Airway epithelial cell (primary cell): Measurements from ENCODE around the gene SLC1A2. TPM values are rescaled to one million over a fixed set of nuclear protein-coding genes. Genes with fewer than 3 reads are reported as not detected.

Experiments
- total RNA-seq: library from RNA; depleted of rRNA; stranded (reverse); fragments of >200 nt; gene quantifications from 2 replicates; pipeline ENCODE4 v1.2.3, GENCODE V29; 2015

Gene SLC1A2
- not detected in 2 replicates for total RNA-seq

DNA sequence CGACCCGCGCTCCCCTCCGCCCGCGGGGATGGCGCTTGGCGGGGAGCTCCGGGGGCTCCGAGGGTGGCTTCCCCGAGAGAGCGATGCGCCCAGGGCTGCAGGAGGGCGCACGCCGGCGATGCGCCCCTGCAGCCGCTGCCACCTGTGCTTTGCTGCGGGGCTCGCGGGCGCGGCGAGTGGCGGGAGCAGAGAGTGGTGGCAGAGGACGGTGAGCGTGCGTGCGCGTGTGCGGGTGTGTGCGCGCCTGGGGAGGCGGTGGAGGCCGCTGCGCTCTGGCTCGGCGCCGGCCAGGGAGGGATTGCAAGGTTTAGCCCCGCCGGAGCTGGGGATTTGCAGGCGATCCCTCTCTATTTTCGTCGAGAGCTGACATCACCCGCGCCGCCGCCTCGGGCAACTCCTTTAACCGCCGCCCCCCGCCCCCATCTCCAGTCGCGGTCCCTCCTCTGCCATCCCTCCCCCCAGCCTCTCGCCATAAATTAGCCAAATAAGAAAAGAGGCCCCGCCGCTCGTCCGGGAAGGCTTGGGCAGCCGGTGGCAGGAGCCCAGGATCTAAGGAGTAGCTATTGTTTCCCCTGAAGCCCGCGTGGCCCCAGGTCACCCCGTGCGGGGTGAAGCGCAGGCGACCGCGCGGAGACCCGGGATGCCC is at the start of gene SLC1A2:
TSS of gene SLC1A2 (minus strand) at position 375 of the 646 bp plus-strand sequence. CDS start 592 bp downstream, outside the sequence.

Other genes with a start within 250 kb of the SLC1A2 start
- 3.8 and 4.5 TPM in 2 replicates for gene PAMR1, start 106.1 kb upstream of the SLC1A2 start, total RNA-seq
- 72.9 and 76.9 TPM in 2 replicates for gene FJX1, start 198.9 kb upstream of the SLC1A2 start, total RNA-seq
- 18.3 and 23.6 TPM in 2 replicates for gene TRIM44, start 243.2 kb upstream of the SLC1A2 start, total RNA-seq